Liver (tissue), 9 donors: ENCODE results near the gene VSIG2. TPM values are rescaled to one million over a fixed set of nuclear protein-coding genes. Genes with fewer than 3 reads are reported as not detected.

Source experiments
- DNase-seq: peaks from one replicate; pipeline ENCODE4 v3.0.0-alpha.2; 2017; ENCODE audit warnings: low spot score
- H3K27ac ChIP-seq, 2 donors: one replicate each; pipeline ENCODE4 v1.7.0; 2013; ENCODE audit warnings: inconsistent platforms in 2 of 2, low read length in 2 of 2, control low read depth in 1 of 2, low read depth in 1 of 2, mild to moderate bottlenecking in 1 of 2
- H3K27me3 ChIP-seq, 4 donors: one replicate each; pipeline versions ENCODE4 v1.6.1 to v1.7.0; 2013; ENCODE audit warnings: low read length in 3 of 4, inconsistent platforms in 1 of 4, mild to moderate bottlenecking in 1 of 4, moderate library complexity in 1 of 4; ENCODE audit not compliant: control insufficient read depth in 4 of 4, insufficient read depth in 4 of 4
- H3K36me3 ChIP-seq, 4 donors: one replicate each; pipeline versions ENCODE4 v1.6.1 to v1.7.0; 2013; ENCODE audit warnings: low read length in 3 of 4, mild to moderate bottlenecking in 3 of 4, low read depth in 1 of 4, moderate library complexity in 1 of 4; ENCODE audit not compliant: control insufficient read depth in 4 of 4, insufficient read depth in 3 of 4
- H3K4me1 ChIP-seq, 4 donors: one replicate each; pipeline versions ENCODE4 v1.6.1 to v1.7.0; 2013; ENCODE audit warnings: low read length in 3 of 4, mild to moderate bottlenecking in 3 of 4, moderate library complexity in 1 of 4; ENCODE audit not compliant: control insufficient read depth in 4 of 4, insufficient read depth in 4 of 4
- H3K4me3 ChIP-seq, 3 donors: one replicate each; pipeline versions ENCODE4 v1.6.1 to v1.7.0; 2013; ENCODE audit warnings: low read length in 3 of 3, control low read depth in 1 of 3, low read depth in 1 of 3, mild to moderate bottlenecking in 1 of 3
- H3K9ac ChIP-seq, 2 donors: one replicate each; pipeline ENCODE4 v1.7.0; 2013; ENCODE audit warnings: low read length in 2 of 2, mild to moderate bottlenecking in 2 of 2, moderate library complexity in 2 of 2, control low read depth in 1 of 2, low read depth in 1 of 2
- H3K9me3 ChIP-seq, 4 donors: one replicate each; pipeline versions ENCODE4 v1.6.1 to v1.7.0; 2013; ENCODE audit warnings: low read length in 3 of 4; ENCODE audit not compliant: control insufficient read depth in 4 of 4
- ATF3 ChIP-seq: IDR thresholded peaks from 2 replicates; pipeline ENCODE4 v1.6.1; 2016; ENCODE audit warnings: antibody characterized with exemption
- FOXA1 ChIP-seq: IDR thresholded peaks from 2 replicates; pipeline ENCODE4 v1.6.1; 2016; ENCODE audit warnings: antibody characterized with exemption
- FOXA2 ChIP-seq: IDR thresholded peaks from 2 replicates; pipeline ENCODE4 v1.6.1; 2016; ENCODE audit warnings: antibody characterized with exemption
- GABPA ChIP-seq, 2 donors: IDR thresholded peaks in 1 of 2; conservative IDR thresholded peaks in 1 of 2; 2 replicates each; pipeline ENCODE4 v1.6.1; 2016; ENCODE audit warnings: antibody characterized with exemption in 2 of 2, mild to moderate bottlenecking in 1 of 2, moderate library complexity in 1 of 2
- HNF4A ChIP-seq, 2 donors: conservative IDR thresholded peaks; 2 replicates each; pipeline ENCODE4 v1.6.1; 2016; ENCODE audit warnings: antibody characterized with exemption in 2 of 2, mild to moderate bottlenecking in 2 of 2
- HNF4G ChIP-seq: IDR thresholded peaks from 2 replicates; pipeline ENCODE4 v1.6.1; 2016; ENCODE audit warnings: antibody characterized with exemption
- NR2F2 ChIP-seq: IDR thresholded peaks from 2 replicates; pipeline ENCODE4 v1.6.1; 2016; ENCODE audit warnings: antibody characterized with exemption
- RAD21 ChIP-seq, 2 donors: IDR thresholded peaks; 2 replicates each; pipeline ENCODE4 v1.6.1; 2016; ENCODE audit warnings: antibody characterized with exemption in 2 of 2, mild to moderate bottlenecking in 2 of 2
- REST ChIP-seq: IDR thresholded peaks from 2 replicates; pipeline ENCODE4 v1.6.1; 2016; ENCODE audit warnings: antibody characterized with exemption, mild to moderate bottlenecking
- RXRA ChIP-seq, 2 donors: IDR thresholded peaks; 2 replicates each; pipeline ENCODE4 v1.6.1; 2017 to 2018; ENCODE audit warnings: antibody characterized with exemption in 2 of 2, mild to moderate bottlenecking in 1 of 2
- SP1 ChIP-seq: IDR thresholded peaks from 2 replicates; pipeline ENCODE4 v1.6.1; 2018; ENCODE audit warnings: antibody characterized with exemption, mild to moderate bottlenecking
- TAF1 ChIP-seq: conservative IDR thresholded peaks from 2 replicates; pipeline ENCODE4 v1.6.1; 2016; ENCODE audit warnings: antibody characterized with exemption, mild to moderate bottlenecking
- WGBS: extraction: QIAGEN DNeasy Blood & Tissue Kit; methylation state at CpG from one replicate; pipeline ENCODE4 v1.1.7; 2013; 5-methylcytosine and 5-hydroxymethylcytosine counted together
- polyA plus RNA-seq, 2 donors: library from polyadenylated mRNA; stranded (reverse) in 1 of 2; unstranded in 1 of 2; fragments of 200-250 nt in 1 of 2; fragments of >200 nt in 1 of 2; fragmentation: Nextera tagmentation in 1 of 2; extraction: Ambion mirVana in 1 of 2; gene quantifications; one replicate each; pipeline versions ENCODE4 v1.2.1 to v1.2.3, GENCODE V29; 2013 to 2015
- total RNA-seq, 2 donors: library from RNA; depleted of rRNA; stranded (reverse); fragments of >200 nt; gene quantifications; one replicate each; pipeline ENCODE4 v1.2.3, GENCODE V29; 2014
- donor health status: healthy.
- donor health status: healthy.
- donor health status: healthy.
- donor health status: healthy.
- donor health status: healthy.

The VSIG2 gene
- total and polyA plus RNA-seq, 4 donors, result 0.51 to 1.3 (median 0.75) TPM; not detected in 1

DNA sequence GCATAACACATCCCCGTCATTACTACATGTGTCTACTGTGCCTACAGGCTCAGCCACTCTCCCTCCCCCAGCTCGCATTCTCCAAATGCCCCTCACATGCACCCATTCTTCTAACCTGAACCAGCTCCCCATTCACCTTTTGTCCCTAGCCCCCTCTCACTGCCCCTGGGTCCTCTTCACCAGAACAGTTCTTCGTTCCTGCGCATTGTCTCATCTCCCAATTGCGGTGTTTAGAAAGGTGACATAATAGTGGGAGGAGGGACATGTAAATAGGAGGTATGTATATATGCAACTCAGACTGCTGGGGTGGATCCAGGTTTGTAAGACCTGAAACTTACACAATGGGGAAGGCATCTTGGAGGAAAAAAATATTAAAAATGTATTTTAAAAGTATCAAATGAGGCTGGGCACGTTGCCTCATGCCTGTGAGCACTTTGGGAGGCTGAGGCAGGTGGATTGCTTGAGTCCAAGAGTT is 4.7 kb upstream of the VSIG2 start:
- 61% methylated on average over 6 of the region's 6 CpGs for WGBS
- no peak overlapping the region for H3K27ac ChIP-seq
- no peaks in the 10 kb centered on the region for H3K9me3 ChIP-seq
- H3K4me3 ChIP-seq, result no peak overlapping the region
- no peak for DNase-seq
- H3K9ac ChIP-seq, result no peak overlapping the region
- peaks cover 0 to 15% (median 5%) of the 10 kb centered on the region in 4 donors for H3K27me3 ChIP-seq
- H3K4me1 ChIP-seq, result peaks cover 9 to 20% (median 14%) of the 10 kb centered on the region in 4 donors
- no peaks in the 10 kb centered on the region for H3K36me3 ChIP-seq
- TF ChIP-seq HNF4G (no peak), GABPA (IDR thresholded peaks at IDR 0.05 in 1 of 2, conservative IDR thresholded peaks at IDR 0.05 in 1 of 2) (no peak)

GRCh38 chr11:124756033-124756752 is 4.1 kb upstream of the VSIG2 start:
- TF ChIP-seq NR2F2 (no peak), SP1 (no peak), ATF3 (no peak)

DNA sequence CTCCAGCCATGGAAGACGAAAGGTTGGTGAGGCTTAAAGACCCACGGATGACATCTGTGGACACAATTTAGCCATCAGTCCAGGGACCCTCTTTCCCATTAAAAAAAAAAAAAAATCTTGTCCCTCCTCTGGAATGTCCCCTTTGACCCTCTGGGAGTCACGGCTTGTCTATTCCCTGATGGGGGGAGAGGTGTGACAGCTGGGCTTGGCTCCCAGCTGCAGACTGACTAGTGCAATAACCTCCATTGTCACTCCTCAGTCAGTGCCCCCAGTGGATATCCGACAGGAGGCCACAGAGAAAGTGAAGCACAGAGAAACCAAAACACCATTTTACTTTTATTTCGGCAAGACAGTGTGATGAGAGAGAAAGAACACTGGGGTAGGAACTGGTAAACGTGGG is 2.7 kb upstream of the VSIG2 start:
- Histone ChIP-seq H3K4me1 (peaks cover 9 to 17% (median 13%) of the 10 kb centered on the region in 4 donors), H3K27ac (no peak overlapping the region), H3K27me3 (peaks cover 0 to 9% (median 2%) of the 10 kb centered on the region in 4 donors), H3K36me3 (no peaks in the 10 kb centered on the region), H3K4me3 (no peak overlapping the region), H3K9me3 (no peaks in the 10 kb centered on the region), H3K9ac (no peak overlapping the region)
- no peak for TF ChIP-seq FOXA1
- TF ChIP-seq RAD21 (IDR thresholded peaks at IDR 0.05), result no peak
- no peak for TF ChIP-seq HNF4G
- TF ChIP-seq HNF4A (conservative IDR thresholded peaks at IDR 0.05), result no peak
- no peak for TF ChIP-seq SP1
- TF ChIP-seq NR2F2, result no peak
- no peak for TF ChIP-seq FOXA2
- TF ChIP-seq RXRA (IDR thresholded peaks at IDR 0.05), result no peak
- TF ChIP-seq REST, result no peak
- TF ChIP-seq TAF1, result no peak
- 65% methylated on average over 6 of the region's 6 CpGs for WGBS
- DNase-seq, result no peak

More at GRCh38 chr11:124756033-124756752, 4.1 kb upstream of the VSIG2 start:
- 50% methylated on average over 9 of the region's 9 CpGs for WGBS
- Histone ChIP-seq H3K27ac (no peak overlapping the region), H3K4me3 (no peak overlapping the region), H3K9me3 (no peaks in the 10 kb centered on the region), H3K27me3 (peaks cover 0 to 15% (median 4%) of the 10 kb centered on the region in 4 donors), H3K36me3 (no peaks in the 10 kb centered on the region), H3K4me1 (peaks cover 9 to 18% (median 14%) of the 10 kb centered on the region in 4 donors), H3K9ac (no peak overlapping the region)
- no peak for DNase-seq
